Gastrocnemius medialis (tissue), 4 donors: ENCODE measurements around the gene OSM. TPM values are rescaled to one million over a fixed set of nuclear protein-coding genes. Genes with fewer than 3 reads are reported as not detected.

Experiments
- ATAC-seq, 2 donors: fragments of 150-250 bp; one replicate each; pipeline ENCODE4 v1.9.1; 2016
- DNase-seq, 2 donors: peaks; one replicate each; pipeline ENCODE4 v3.0.0-alpha.2; 2019
- H3K27ac ChIP-seq, 4 donors: fragments of 200-600 bp; sonication (generic); 1 replicate in 1 of 4; 2 replicates in 3 of 4; pipeline ENCODE4 v1.5.1; 2016 to 2018; ENCODE audit warnings: mild to moderate bottlenecking in 2 of 4, moderate library complexity in 1 of 4
- H3K27me3 ChIP-seq, 3 donors: fragments of 200-600 bp; sonication (generic) in 2 of 3; 1 replicate in 1 of 3; 2 replicates in 2 of 3; pipeline versions ENCODE4 v1.5.1 to v1.6.0; 2016 to 2019; ENCODE audit warnings: mild to moderate bottlenecking in 1 of 3, moderate library complexity in 1 of 3
- H3K36me3 ChIP-seq, 2 donors: fragments of 200-600 bp; sonication (generic) in 1 of 2; one replicate each; pipeline ENCODE4 v1.5.1; 2017 to 2018
- H3K4me1 ChIP-seq, 2 donors: fragments of 200-600 bp; sonication (generic) in 1 of 2; one replicate each; pipeline ENCODE4 v1.5.1; 2016 to 2017; ENCODE audit warnings: mild to moderate bottlenecking in 2 of 2
- H3K4me3 ChIP-seq, 4 donors: fragments of 200-600 bp; sonication (generic) in 3 of 4; 1 replicate in 1 of 4; 2 replicates in 3 of 4; pipeline ENCODE4 v1.5.1; 2016 to 2019; ENCODE audit warnings: mild to moderate bottlenecking in 2 of 4
- H3K9me3 ChIP-seq, 3 donors: fragments of 200-600 bp; sonication (generic) in 2 of 3; 1 replicate in 1 of 3; 2 replicates in 2 of 3; pipeline ENCODE4 v1.5.1; 2016 to 2019
- POLR2A ChIP-seq, 2 donors: fragments of 450-650 bp; IDR thresholded peaks; one replicate each; pipeline ENCODE4 v1.6.1; 2017; ENCODE audit warnings: antibody characterized with exemption in 2 of 2, mild to moderate bottlenecking in 2 of 2, moderate library complexity in 2 of 2
- in situ Hi-C, 4 donors: fragments of 200-750 bp; cut with MboI; loops; one replicate each; pipeline versions ENCODE4 v1.15.0 to v1.8.0; 2017; ENCODE audit warnings: low sequenced_read_pairs in 4 of 4
- intact Hi-C: fragments of 100-400 bp; cut with DNase I; formaldehyde crosslinking; loops from one replicate; pipeline ENCODE4 v1.15.1; 2023; ENCODE audit warnings: low total_unique reads
- total RNA-seq, 4 donors: library from RNA; depleted of rRNA; stranded (reverse); fragments of >200 nt; gene quantifications; one replicate each; pipeline versions ENCODE4 v1.1.0 to v1.2.3, GENCODE V29; 2016
- TF ChIP-seq, protein P1 (sequence below), 5 experiments: fragments of 450-650 bp in 3 of 5; fragments of 200-600 bp in 2 of 5; sonication (generic) in 2 of 5; IDR thresholded peaks in 4 of 5; conservative IDR thresholded peaks in 1 of 5; 1 replicate in 4 of 5; 2 replicates in 1 of 5; pipeline ENCODE4 v1.5.1; 2016 to 2019; ENCODE audit warnings: antibody characterized with exemption in 5 of 5, mild to moderate bottlenecking in 3 of 5, moderate library complexity in 3 of 5

OSM gene
- total RNA-seq, 4 donors from 2014 or later = 0.53 TPM; not detected in 3

DNA sequence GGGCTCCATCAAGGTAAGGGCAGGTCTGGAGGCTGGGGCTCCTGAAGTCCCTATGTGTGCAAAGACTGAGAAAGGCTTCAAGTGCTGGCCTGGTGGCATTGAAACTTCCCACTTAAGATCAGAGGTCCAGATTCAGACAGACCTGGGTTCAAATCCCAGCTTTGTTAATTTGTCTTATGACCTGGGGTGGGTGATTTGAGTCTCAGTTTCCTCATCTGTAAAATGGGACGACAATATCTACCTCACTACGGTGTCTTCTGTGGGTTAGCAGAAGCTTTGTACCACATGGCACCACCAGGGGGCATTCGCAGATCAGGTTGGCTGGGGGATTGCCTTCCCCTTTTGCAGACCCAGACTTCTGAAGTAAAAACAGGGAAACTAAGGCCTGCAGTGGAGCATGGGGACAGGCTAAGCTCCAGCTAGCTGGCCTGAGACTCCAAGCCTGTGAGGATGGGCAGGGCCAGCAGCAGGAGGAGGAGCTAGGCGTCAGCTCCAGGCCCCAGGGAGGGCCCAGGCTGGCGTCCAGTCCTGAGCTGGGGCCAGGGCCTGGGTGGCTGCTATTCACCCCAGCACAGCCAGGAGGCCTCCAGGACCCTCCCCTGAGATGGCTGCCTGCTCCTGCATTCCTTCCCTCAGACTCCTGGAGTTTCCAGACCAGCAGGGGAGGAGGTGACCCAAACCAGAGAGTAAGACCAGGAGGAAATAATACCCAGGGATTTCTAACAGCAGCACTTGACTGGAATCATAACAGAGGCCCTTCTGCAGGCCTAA lies 21.2 kb upstream of the OSM start:
- DNase-seq (peak; percentile 47 to 72), ATAC-seq (peak; percentile 13 to 25)
- no peaks in the 10 kb centered on the region for H3K9me3 ChIP-seq
- in situ Hi-C loops (loop anchor here in 2 of 4 donors (10.0 kb wide), 2 partner anchors 97 to 107 kb away; partner anchors contain the start of genes RNF215 (in 1 of the 2) and SEC14L2 (in 1 of the 2)), intact Hi-C loops (loop anchor here (1.0 to 10.0 kb wide), 4 partner anchors 25 to 197 kb away; partner anchors contain the start of genes RNF215 and SF3A1)
- H3K27ac ChIP-seq = peak overlapping the region; percentile 45 to 89 (median 84)
- peaks cover 22 to 26% of the 10 kb centered on the region in 2 donors for H3K4me1 ChIP-seq
- TF ChIP-seq, protein P1, sequence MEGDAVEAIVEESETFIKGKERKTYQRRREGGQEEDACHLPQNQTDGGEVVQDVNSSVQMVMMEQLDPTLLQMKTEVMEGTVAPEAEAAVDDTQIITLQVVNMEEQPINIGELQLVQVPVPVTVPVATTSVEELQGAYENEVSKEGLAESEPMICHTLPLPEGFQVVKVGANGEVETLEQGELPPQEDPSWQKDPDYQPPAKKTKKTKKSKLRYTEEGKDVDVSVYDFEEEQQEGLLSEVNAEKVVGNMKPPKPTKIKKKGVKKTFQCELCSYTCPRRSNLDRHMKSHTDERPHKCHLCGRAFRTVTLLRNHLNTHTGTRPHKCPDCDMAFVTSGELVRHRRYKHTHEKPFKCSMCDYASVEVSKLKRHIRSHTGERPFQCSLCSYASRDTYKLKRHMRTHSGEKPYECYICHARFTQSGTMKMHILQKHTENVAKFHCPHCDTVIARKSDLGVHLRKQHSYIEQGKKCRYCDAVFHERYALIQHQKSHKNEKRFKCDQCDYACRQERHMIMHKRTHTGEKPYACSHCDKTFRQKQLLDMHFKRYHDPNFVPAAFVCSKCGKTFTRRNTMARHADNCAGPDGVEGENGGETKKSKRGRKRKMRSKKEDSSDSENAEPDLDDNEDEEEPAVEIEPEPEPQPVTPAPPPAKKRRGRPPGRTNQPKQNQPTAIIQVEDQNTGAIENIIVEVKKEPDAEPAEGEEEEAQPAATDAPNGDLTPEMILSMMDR (IDR thresholded peaks at IDR 0.05 in 4 of 5, conservative IDR thresholded peaks at IDR 0.05 in 1 of 5) = peak; percentile 70 to 82 (median 73)
- peak; percentile 13 to 40 for TF ChIP-seq POLR2A (IDR thresholded peaks at IDR 0.05)
- H3K4me3 ChIP-seq = peak overlapping the region; percentile 74 to 97 (median 90)
- no peaks in the 10 kb centered on the region for H3K27me3 ChIP-seq
- H3K36me3 ChIP-seq = no peaks in the 10 kb centered on the region

DNA sequence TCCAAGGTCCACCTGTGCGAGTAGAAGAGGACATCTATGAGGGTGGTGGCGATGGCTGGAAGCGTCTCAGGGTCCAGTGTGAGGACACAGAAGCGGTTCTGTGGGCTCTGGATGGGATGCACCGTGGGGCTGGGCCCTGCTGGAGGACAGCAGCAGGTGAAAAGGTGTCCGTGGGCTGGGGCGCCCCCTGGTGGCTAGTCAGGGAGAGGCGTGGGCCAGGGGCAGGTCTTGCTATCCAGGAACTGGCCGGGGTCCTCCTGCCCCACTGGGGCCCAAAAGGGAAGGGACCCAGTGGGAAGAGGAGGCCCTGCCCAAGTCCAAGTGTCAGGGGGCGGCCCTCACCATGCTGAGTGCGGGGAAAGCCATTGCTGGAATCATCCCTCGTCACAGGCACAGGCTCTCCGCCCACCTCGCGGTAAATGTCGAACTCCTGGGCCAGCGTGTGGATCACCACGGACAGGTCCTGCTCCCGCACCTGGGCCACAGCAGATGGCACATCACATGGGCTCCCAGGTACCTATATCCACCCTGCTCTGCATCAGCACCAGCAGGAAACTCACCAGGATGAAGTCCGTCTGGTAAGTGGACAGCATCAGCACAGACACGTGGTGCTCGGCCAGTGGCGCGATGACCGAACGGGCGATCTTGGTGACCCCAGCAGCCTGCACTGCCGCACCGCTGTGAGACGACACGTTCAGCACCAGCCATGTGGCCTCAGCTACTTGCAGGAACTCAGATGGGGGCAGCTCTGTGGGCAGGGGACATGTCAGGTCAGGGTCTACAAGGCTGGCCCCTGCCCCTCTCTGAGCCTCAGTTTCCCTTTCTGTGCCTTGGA lies 20.4 kb upstream of the OSM start:
- peak in 1 of 2 donors; percentile 45 for DNase-seq
- Histone ChIP-seq H3K9me3 (no peaks in the 10 kb centered on the region), H3K4me3 (no peak overlapping the region), H3K4me1 (peaks cover 22 to 26% of the 10 kb centered on the region in 2 donors), H3K36me3 (no peaks in the 10 kb centered on the region), H3K27ac (no peak overlapping the region), H3K27me3 (no peaks in the 10 kb centered on the region)
- in situ Hi-C loops = loop anchor here in 2 of 4 donors (10.0 kb wide), 2 partner anchors 98 to 108 kb away; partner anchors contain the start of genes RNF215 (in 1 of the 2) and SEC14L2 (in 1 of the 2)
- intact Hi-C loops = loop anchor here (1.0 to 10.0 kb wide), 3 partner anchors 24 to 198 kb away; partner anchors contain the start of gene RNF215
- no peak for ATAC-seq
- TF ChIP-seq POLR2A (IDR thresholded peaks at IDR 0.05) = no peak
- TF ChIP-seq, protein P1 (IDR thresholded peaks at IDR 0.05 in 4 of 5, conservative IDR thresholded peaks at IDR 0.05 in 1 of 5) = peak; percentile 38 to 85 (median 82)

DNA sequence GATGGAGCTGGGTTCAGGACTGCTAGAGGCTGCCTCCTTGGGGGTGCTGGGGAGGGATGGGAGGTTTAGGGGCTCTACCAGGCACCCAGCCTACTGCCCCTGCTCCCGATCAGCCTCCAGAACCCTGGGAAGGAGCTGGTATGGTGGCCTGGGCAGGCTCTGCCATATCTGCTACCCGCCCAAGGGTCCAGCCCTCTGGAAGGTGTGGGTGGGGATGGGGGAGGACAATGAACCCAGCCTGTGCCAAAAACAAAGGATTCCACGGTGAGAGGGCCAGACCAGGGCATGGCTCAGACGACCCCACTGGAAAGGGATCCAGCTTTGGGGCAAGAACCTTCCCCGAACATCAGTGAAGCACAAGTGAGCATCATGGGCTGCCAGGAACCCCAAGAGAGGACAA lies 19.7 kb upstream of the OSM start:
- H3K9me3 ChIP-seq = no peaks in the 10 kb centered on the region
- TF ChIP-seq, protein P1 (IDR thresholded peaks at IDR 0.05 in 4 of 5, conservative IDR thresholded peaks at IDR 0.05 in 1 of 5) = no peak
- TF ChIP-seq POLR2A (IDR thresholded peaks at IDR 0.05) = no peak
- ATAC-seq (no peak), DNase-seq (no peak)
- peaks cover 15 to 23% of the 10 kb centered on the region in 2 donors for H3K4me1 ChIP-seq
- no peak overlapping the region for H3K27ac ChIP-seq
- intact Hi-C loops (loop anchor here (2.0 to 10.0 kb wide), 2 partner anchors 24 to 198 kb away; no protein-coding TSS in a partner anchor), in situ Hi-C loops (loop anchor here in 2 of 4 donors (10.0 kb wide), 2 partner anchors 98 to 108 kb away; partner anchors contain the start of genes RNF215 (in 1 of the 2) and SEC14L2 (in 1 of the 2))
- H3K27me3 ChIP-seq = no peaks in the 10 kb centered on the region
- H3K36me3 ChIP-seq = no peaks in the 10 kb centered on the region
- H3K4me3 ChIP-seq = no peak overlapping the region

DNA sequence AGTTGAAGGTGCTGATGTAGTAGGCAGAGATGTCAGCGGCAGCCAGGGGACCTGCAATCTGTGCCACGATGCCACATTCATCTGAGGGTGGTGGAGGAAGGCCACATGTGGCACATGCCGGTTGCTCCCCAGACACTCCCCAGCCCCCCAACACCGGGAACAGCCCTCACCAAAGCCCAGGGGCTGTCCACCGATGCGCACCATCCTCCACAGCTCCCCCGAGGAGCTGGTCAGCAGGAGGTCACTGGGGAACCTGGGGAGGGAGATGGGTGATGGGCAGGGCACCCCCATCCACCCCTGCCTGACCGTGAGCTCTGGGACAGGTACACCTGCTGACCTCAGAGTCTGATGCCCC lies 19.2 kb upstream of the OSM start:
- Histone ChIP-seq H3K9me3 (no peaks in the 10 kb centered on the region), H3K27ac (no peak overlapping the region), H3K36me3 (no peaks in the 10 kb centered on the region), H3K27me3 (no peaks in the 10 kb centered on the region), H3K4me1 (peaks cover 10 to 23% of the 10 kb centered on the region in 2 donors), H3K4me3 (no peak overlapping the region)
- DNase-seq (no peak), ATAC-seq (no peak)
- in situ Hi-C loops (loop anchor here in 2 of 4 donors (10.0 kb wide), 2 partner anchors 99 to 109 kb away; partner anchors contain the start of genes RNF215 (in 1 of the 2) and SEC14L2 (in 1 of the 2)), intact Hi-C loops (loop anchor here (2.0 to 10.0 kb wide), 2 partner anchors 23 to 199 kb away; no protein-coding TSS in a partner anchor)
- TF ChIP-seq POLR2A (IDR thresholded peaks at IDR 0.05) = no peak
- TF ChIP-seq, protein P1 (IDR thresholded peaks at IDR 0.05 in 4 of 5, conservative IDR thresholded peaks at IDR 0.05 in 1 of 5) = no peak
